Coronary artery (tissue), 2 donors: ENCODE measurements around the gene DUS3L.
"Not testable (repeated sequence)": the region's sequence is repeated elsewhere in the genome, so short reads cannot be mapped to it uniquely, and the experiment has no call there.

Source experiments
- DNase-seq: peaks from one replicate; pipeline ENCODE4 v3.0.0-alpha.2; 2017; ENCODE audit warnings: low spot score
- H3K27ac ChIP-seq, 2 donors: fragments of 200-600 bp; sonication (generic); one replicate each; pipeline ENCODE4 v1.5.1; 2016 to 2019
- H3K4me3 ChIP-seq: fragments of 200-600 bp; sonication (generic); 2 replicates; pipeline ENCODE4 v1.5.1; 2016; ENCODE audit warnings: mild to moderate bottlenecking, moderate library complexity
- TF ChIP-seq, protein P1 (sequence below): fragments of 200-600 bp; sonication (generic); IDR thresholded peaks from one replicate; pipeline ENCODE4 v1.5.1; 2019; ENCODE audit warnings: antibody characterized with exemption

DUS3L gene

DNA sequence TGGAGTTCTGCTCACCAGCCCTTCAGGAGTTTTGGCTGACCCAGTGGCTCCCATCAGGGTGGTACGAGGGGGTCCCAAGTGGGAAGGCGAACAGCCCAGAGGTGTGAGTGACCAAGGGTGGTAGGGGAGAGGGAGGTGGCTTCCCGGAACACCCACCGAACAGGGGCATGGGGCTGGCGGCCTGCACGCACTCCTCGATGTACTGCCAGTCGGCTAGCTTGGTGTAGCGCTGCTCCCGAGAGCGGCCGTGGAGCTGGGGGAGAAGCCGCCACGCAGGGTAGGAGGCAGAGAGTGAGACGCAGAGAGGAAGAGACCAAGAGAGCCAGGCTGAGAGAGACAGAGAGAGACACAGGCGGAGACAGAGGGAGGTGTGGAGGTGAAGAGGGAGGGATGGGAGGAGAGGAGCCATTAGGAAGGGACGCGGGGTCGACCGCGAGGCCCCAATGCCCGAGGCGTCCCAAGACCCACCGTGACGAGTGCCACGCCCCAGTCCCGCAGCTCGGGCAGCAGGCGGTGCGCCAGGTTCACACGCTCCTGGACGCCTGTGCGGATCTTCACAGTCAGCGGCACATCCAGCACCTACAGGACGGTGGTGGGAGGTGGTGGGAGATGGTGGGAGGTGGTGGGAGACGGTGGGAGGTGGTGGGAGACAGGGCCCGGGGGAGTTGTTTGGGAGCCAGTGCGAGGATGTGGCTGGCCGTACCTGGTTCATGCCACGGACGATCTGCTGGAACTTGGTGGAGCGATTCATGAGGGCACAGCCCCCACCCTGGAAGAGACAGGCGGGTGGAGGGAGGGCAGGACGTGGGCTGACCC is 4.2 kb downstream of the DUS3L start:
- Histone ChIP-seq H3K4me3 (no peak overlapping the region), H3K27ac (no peak overlapping the region)
- TF ChIP-seq, protein P1, sequence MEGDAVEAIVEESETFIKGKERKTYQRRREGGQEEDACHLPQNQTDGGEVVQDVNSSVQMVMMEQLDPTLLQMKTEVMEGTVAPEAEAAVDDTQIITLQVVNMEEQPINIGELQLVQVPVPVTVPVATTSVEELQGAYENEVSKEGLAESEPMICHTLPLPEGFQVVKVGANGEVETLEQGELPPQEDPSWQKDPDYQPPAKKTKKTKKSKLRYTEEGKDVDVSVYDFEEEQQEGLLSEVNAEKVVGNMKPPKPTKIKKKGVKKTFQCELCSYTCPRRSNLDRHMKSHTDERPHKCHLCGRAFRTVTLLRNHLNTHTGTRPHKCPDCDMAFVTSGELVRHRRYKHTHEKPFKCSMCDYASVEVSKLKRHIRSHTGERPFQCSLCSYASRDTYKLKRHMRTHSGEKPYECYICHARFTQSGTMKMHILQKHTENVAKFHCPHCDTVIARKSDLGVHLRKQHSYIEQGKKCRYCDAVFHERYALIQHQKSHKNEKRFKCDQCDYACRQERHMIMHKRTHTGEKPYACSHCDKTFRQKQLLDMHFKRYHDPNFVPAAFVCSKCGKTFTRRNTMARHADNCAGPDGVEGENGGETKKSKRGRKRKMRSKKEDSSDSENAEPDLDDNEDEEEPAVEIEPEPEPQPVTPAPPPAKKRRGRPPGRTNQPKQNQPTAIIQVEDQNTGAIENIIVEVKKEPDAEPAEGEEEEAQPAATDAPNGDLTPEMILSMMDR, result no peak
- no peak for DNase-seq

DNA sequence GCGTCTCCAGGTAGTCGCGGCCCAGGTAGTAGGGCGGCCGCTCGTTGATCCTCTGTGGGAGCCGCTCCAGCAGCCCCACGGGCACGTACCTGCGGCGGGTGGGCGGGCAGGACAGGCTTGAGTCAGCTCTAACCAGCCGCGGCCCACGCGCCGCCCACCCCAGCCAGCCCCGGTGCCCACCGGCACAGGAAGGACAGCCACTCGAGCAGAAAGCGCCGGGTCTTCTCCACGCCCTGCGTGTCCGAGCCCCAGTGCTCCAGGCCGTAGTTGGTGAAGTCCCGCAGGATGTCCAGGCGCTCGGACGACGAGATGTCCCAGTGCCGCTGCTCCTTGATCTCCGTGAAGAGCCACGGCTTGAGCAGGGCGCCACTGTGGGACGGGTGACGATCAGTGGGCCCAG is 5.5 kb downstream of the DUS3L start:
- TF ChIP-seq, protein P1, result no peak
- no peak for DNase-seq
- H3K27ac ChIP-seq, result no peak overlapping the region
- H3K4me3 ChIP-seq, result no peak overlapping the region

DNA sequence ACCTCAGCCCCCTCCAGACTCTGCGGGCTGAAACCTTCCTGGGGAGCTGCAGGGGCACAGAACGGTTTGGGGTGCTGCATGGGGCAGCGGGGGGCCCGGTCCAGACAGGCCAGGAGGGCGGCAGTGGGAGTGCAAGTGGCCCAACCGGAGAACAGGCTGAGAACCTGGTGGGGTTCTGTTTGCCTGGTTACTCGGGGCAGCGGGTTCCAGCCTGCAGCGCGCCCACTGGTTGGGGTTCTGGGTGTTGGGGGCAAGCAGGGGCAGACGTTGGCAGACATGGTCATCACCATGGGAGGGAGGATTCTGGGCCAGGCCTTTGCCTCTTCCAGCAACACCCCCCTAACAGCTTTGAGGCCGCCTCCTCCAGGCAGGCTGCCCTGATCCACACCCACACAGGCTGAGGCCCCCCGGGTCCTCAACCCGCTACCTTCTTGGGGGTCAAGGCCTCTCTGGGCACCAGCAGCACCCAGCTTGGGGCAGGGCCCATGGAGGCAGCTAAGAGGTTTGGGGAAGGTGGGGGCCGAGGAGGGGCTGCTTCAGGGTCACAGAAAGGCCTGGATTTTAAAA is 6.3 kb downstream of the DUS3L start, which contains the start of gene PRR22:
PRR22 (minus strand) TSS at position 166 of the 567 bp plus-strand sequence; CDS start at position 80, 86 bp downstream.
- TF ChIP-seq, protein P1, result no peak
- no peak for DNase-seq
- Histone ChIP-seq H3K4me3 (no peak within 1 kb of the TSS), H3K27ac (no peak within 1 kb of the TSS)

DNA sequence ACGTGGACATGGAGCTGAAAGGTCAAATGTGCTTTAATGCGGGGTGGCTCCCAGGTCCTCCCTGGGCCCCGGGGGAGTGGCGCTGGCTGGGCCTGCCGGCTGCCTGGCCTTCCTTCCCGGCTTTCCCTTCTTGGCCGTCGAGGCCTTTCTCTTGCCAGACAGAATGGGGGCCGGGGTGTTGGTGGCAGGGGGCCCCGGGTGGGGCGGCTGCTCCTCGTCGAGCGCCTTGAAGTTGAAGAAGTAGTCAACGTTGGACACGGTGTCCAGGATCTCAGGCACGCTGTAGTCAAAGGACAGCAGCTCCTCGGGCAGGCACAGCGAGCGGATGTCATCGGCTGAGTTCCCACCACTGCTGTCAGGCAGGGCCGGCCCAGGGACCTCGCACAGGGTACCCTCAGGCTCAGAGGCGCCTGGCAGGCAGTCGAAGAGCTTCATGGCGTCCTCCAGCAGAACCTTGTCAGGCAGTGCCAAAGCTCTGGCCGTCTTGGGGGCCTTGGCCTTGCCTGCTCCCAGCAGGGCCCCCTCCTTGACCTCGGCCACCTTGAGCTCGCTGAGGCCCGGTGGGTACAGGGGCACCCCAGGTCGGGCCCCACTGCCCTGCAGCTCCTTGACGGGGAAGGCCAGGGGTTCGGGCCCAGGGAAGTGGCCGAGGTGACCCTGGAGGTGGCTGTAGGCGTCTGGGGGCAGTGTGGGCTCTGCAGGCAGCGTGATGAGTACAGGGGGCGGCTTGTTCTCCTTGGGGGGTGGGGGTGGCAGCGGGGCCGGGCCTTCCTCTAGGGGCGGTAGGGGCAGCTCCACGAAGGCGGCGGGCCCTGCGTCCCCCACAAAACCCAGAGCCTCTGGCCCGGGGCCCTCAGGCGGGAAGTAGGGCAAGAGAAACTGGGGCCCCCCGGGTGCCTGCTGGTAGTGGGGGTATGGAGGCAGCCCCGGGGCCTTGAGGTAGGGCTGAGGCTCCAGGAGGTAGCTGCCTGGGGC is 7.7 kb downstream of the DUS3L start:
- no peak overlapping the region for H3K27ac ChIP-seq
- DNase-seq, result no peak
- H3K4me3 ChIP-seq, result no peak overlapping the region
- TF ChIP-seq, protein P1, result no peak

DNA sequence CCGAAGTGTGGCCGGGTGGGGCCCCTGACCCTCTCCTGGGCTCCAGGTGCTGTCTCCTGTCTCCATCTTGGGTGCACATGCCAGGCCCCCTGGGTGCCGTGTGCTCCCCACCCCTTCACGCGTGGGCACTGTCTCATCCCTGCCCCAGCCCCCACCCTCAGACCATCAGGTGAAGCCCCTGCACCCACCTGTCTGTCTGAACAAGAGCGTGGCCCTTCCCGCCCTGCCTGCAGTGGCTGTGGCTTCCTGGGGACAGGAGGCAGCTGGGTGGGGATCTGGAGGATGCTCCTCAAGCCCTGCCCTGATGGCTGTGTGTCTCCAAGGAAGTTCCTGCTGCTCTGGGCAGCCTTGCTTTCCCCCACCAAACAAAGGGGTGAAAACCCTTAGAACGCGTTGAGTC is 8.6 kb downstream of the DUS3L start:
- H3K4me3 ChIP-seq, result no peak overlapping the region
- TF ChIP-seq, protein P1, result no peak
- no peak for DNase-seq
- H3K27ac ChIP-seq, result no peak overlapping the region

DNA sequence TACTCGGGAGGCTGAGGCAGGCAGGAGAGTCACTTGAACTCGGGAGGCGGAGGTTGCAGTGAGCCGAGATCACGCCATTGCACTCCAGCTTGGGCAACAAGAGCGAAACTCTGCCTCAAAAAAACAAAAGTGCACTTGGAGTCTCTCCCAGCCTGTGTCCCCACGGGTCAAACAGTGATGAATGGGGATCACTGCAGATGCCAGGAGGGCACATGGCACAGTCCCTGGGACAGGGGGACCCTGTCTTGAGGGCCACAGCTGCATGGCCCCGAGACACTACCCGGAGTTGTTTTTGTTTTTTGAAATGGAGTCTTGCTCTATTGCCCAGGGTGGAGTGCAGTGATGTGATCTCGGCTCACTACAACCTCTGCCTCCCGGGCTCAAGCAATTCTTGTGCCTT is 10.0 kb downstream of the DUS3L start:
- DNase-seq, H3K4me3 ChIP-seq: not testable (repeated sequence)

DNA sequence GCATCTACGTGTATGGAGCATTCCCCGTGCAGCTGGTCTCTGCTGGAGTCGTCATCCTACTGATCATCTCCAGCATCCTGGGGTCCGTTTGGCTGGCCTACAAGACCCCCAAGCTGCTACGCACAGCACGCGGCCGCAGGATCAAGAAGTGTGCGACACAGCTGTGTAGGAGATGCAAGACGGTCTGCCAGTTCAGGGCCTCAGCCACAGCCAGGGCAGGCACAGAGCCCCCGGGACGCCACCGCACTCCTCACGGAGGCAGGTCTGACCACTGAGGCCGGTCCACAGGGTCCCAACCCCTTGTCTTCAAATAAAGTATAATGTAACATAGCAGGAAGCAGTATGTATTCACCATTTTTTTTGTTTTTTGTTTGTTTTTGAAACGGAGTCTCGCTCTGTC is 12.6 kb downstream of the DUS3L start:
- TF ChIP-seq, protein P1, result no peak
- no peak overlapping the region for H3K4me3 ChIP-seq
- no peak for DNase-seq
- no peak overlapping the region for H3K27ac ChIP-seq

More for the DNA sequence above, 10.0 kb downstream of the DUS3L start:
- H3K27ac ChIP-seq, result not testable (repeated sequence)
